ENCODE measurements around the gene HOTAIR.

Gene HOTAIR

DNA sequence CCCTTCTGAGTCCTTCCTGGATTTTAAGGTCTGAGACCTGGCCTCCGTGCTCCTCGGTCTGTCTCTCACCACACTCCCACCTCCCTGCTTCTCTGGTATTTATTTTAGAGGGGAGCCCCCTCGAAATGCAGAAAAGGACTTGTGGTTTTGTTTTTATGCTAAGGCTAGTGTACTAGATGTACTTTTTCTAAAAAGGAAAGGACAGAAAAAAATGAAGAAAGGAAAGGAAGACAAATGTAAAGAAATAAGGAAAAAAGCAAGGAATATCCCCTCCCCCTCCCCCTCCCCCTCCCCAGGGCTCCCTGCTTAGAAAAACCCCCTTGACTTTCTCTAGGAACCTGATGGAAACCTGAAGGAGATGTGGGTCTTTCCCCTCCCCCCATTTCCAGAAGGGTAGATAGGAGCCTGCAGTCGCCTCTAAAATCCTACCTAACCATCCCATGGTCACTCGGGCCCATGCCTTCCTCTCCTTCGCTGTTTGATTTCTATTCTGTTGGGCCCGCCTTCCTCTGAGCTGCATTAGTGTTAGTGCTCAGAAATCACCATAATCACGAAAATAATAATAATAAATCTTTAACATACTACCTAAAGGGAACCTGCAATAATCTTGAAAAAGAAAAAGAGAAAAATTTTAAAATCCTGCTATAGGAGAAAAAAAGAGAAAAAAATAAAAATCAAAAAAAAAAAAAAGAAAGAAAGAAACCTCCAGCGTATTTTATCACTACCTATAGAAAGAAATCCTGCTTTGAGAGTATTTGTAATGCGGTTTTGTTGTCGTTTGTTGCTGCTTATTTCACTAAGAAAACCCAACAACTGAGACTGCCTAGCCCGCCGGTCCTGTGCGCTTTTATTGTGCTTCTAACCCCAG lies 37.1 kb upstream of the HOTAIR start:
- DNase-seq (ENCODE audit: low spot score), result no peak

- peak; percentile 12 for DNase-seq (ENCODE audit: low spot score)
Measured at GRCh38 chr12:54010972-54011664, 36.4 kb upstream of the HOTAIR start.

- DNase-seq (ENCODE audit: low spot score), result no peak
Measured at GRCh38 chr12:54010053-54010971, 35.6 kb upstream of the HOTAIR start.

GRCh38 chr12:54009171-54010052 lies 34.7 kb upstream of the HOTAIR start:
- DNase-seq (ENCODE audit: low spot score), result no peak

DNA sequence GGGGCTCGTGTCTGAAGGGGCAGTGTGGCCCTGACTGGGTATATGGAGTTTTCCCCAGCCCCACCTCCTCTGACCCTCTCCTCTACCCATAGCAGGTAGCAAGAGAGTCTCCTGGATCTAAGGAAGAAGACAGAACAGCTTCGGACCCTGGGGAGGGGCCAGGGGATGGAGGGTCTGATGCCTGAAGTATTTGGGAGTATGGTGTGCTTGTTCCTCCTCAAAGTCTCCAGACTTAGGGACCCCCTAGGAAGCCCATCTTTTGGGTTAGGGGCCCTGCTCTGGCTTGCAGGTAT lies 33.5 kb upstream of the HOTAIR start:
- DNase-seq (ENCODE audit: low spot score), result no peak

GRCh38 chr12:54007538-54008259 lies 32.9 kb upstream of the HOTAIR start:
- DNase-seq (ENCODE audit: low spot score), result no peak

DNA sequence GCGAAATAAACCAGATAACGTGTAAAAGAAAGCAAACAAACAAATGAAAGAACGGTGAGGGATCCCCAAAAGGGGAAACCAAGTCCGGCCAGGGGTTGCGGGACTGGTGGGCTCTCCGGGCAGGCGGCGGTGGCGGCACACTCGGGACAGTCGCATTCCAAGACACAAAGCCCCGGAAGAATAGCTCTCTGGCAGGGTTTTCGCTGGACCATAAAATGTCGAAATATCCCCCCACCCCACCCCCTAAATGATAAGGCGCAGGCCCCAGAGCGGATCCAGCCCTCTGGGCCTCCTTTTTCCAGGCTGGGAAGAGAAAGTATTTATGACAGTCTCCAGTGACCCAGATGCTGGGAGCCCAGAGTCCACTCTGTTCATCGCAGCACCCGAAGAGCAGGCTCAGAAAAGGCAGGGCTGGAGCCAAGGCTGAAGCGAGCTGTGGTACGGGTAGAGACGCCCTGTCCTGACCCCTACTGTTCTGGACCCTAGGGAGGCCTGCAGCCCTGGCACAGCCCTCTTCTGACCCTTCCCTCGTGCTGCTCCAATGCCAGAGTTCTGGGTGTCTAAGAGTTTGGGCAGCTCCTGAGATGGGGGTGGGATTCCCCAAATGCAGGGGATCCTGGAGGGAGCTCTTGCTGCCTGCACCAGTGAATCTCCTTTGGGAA lies 31.9 kb upstream of the HOTAIR start:
- no peak for DNase-seq (ENCODE audit: low spot score)

GRCh38 chr12:54005853-54006558 lies 31.3 kb upstream of the HOTAIR start:
- peak; percentile 87 for DNase-seq (ENCODE audit: low spot score)

DNA sequence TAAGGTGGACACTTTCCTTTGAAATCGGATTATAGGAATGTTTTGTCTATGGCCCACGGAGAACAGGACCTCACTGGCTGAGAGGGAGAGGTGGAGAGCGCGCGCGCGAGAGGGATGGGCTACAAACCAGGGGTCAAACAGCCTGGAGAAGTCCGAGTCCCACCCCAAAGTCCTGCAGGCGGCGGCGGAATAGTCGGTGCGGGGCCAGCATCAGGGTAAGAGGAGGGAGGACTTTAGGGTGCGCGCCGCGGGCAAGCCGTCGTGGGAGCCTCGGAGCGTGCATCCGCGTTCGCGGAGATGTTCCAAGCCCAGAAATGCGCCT lies 30.7 kb upstream of the HOTAIR start:
- no peak for DNase-seq (ENCODE audit: low spot score)

DNA sequence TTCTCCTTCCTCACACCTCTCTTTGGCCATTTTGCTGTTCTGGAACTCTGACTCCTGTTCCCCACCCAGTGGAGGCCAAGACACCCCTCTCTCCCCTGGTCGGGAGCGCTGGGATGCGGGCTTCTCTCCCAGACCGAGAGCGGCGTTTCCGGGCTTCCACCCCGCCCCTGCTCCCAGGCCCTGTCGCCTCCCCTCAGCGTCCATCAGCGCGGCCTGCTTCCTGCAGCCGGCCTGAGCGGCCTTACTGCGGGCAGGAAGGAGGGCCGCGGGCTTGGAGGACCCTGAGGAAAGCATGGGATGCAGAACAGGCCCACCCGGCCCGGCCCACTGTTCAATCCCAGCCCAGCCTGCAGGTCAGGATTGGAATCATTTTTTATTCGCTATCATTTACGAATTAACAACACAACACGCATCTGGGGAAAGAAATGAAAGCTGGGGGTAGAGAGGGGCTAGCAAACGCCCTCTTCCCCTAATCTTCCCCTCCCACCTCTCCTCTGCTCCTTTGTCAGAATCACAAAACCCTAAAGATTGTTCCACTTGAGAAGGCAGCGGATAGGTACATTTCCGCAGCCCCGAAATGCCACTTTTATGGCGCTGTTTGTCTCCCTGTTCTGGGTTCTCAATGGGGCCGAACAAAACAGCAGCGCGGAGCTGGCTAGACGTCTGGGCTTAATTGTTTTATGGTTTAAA lies 30.2 kb upstream of the HOTAIR start:
- DNase-seq (ENCODE audit: low spot score), result no peak

DNA sequence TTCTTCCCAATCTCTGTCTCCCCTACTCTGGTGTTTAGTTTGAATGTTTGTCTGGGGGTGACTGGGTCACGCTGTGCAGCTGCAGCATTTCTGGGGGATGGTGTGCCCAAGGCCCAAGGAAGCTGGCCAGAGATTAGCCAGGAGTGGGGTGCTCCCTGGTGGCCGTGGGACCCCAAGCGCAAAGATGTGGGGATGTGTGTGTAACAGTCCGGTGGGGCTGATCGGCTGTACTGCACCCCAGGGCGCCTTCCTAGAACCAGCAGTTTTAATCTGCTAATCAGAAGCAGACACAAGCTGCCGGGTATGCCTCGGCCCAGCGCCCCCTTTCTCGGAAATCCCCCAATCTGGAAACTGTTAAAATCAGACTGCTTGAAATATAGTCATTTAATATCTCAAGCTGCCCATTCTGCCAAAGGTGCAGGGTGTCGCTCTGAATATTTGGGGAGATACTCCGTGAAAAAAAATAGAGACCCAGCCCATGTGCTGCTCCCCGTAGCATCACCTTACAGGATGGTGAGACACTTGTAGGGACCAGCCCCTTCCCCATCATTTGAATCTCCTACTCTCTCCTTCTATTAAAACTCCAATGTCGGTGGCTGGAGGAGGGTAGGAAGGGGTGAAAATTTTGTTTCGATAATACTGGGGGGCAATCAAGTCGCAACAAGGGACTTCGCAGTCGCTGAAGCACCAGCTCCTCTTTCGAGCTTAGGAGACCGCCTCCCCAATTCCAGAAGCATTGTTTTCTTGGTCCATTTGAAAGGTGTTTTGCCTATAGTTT lies 29.5 kb upstream of the HOTAIR start:
- no peak for DNase-seq (ENCODE audit: low spot score)

- DNase-seq (ENCODE audit: low spot score), result no peak
Measured at GRCh38 chr12:54003625-54004024, 28.9 kb upstream of the HOTAIR start.

DNA sequence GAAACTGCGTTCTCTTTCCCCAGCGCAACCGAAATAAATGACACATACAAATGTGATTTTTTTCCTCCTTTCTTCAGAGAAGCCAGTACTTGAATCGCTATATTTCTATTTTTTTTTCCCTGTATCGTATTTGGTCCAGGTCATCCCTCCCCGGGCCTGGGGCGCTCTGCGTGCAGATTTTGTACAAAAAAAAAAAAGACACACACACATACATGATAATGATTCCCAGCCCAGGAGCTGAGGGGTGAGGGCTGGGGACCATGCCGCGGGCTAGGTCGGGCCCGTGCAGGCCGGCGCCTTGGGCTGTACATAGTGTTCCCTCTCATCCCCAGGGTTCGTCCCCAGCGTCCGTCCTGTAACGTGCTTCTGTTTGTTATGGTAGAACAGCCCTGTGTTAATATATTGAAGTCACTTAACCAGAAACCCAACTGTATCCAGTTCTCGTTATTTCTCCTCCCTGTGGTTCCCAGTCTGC lies 28.2 kb upstream of the HOTAIR start:
- no peak for DNase-seq (ENCODE audit: low spot score)

- no peak for DNase-seq (ENCODE audit: low spot score)
Measured at GRCh38 chr12:54002278-54002914, 27.6 kb upstream of the HOTAIR start.

GRCh38 chr12:54001283-54002187 lies 26.8 kb upstream of the HOTAIR start:
- DNase-seq (ENCODE audit: low spot score), result no peak

Measured in LoVo (cell line).